Stimulated activated CD4-positive, alpha-beta T cell treated with anti-CD3 and anti-CD28 coated beads, Interleukin-12 subunit alpha, Interleukin-12 subunit beta, amount 100 ng/mL, for 4 hours (primary cell): ENCODE data around the gene SPAG6.

Experiments used
- DNase-seq: peaks from one replicate; pipeline ENCODE4 v3.0.0-alpha.2; 2020

SPAG6 gene

GRCh38 chr10:22322641-22323160, 22.6 kb upstream of the SPAG6 start:
- DNase-seq = no peak

DNA sequence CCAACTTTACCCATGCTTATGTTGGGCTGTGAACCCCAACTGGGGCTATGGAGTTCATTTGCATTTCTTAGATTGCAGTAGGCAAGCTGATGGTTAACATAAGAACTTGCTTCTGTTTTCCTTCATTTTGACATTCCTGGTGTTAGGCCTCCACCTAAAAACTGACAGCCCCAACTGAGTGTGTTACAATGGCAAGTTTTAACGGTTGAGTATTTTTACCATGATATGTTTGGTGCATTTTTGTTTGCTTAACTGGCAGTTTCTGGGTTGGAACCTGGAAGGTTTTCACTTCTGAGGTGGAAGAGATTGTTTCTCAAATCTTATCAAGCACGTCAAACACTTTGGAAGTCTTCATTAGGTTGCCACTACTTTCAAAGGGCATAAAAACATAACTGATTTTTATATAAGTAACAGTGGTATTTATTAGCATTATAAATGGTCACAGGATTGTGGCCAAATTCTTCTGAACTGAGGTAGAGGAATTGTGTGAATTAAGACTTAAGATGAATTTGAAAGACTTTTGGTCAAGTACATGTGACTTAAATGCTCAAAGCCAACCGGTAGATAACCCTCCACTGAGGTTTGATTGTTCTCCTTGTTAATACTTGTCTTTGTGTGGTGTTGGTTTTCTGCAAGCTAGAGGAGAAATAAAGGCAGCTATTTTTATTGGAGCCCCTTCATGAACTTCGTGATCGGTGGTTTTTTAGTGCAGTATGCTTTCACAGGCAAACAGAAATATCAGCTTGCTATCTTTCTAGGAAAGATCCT, 21.6 kb upstream of the SPAG6 start:
- no peak for DNase-seq

GRCh38 chr10:22324413-22324812, 20.9 kb upstream of the SPAG6 start:
- no peak for DNase-seq

DNA sequence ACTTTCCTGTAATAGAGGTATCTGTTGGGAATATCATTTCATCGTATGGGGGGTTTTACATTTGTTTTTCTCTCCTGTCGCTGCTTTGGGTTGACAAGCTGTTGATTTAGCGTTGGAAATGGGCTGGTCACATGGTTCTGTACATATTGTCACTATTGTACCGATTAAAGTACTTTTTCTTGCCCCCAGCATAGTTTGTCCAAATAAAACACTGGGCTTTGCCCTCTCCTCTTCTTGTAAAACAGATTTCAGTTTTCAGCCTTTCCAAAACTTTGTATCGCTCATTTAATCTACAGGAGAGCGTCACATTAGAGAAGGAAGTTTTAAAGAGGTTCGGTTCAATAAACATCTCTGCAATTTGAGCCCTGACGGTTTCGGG, 20.4 kb upstream of the SPAG6 start:
- no peak for DNase-seq

GRCh38 chr10:22325272-22326144, 19.8 kb upstream of the SPAG6 start:
- peak; percentile 60 for DNase-seq

DNA sequence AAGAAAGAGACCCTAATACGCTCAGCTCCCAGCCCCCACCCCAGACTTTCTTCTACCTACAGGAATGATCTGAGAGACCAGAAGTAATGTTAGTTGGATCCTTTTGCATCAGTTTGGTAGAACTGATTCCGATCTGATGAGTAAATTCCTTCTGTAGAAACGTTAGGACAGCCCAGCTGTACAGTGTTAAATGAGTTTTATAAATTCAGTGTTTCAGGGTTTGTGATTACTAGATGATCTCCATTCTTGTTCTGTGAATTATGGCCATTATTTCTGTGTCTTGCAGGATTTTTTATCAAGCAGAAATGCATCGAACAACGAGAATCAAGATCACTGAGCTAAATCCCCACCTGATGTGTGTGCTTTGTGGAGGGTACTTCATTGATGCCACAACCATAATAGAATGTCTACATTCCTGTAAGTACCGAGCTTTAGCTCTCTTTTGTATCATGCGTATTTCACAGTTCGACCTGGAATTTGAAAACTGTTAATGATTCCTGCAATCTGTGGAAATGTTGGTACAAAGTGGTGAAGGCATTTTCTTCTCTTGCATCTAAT, 19.1 kb upstream of the SPAG6 start:
- DNase-seq = no peak

GRCh38 chr10:22329150-22329549, 16.1 kb upstream of the SPAG6 start:
- no peak for DNase-seq

- DNase-seq = no peak
Measured at GRCh38 chr10:22332116-22332692, 13.1 kb upstream of the SPAG6 start.

DNA sequence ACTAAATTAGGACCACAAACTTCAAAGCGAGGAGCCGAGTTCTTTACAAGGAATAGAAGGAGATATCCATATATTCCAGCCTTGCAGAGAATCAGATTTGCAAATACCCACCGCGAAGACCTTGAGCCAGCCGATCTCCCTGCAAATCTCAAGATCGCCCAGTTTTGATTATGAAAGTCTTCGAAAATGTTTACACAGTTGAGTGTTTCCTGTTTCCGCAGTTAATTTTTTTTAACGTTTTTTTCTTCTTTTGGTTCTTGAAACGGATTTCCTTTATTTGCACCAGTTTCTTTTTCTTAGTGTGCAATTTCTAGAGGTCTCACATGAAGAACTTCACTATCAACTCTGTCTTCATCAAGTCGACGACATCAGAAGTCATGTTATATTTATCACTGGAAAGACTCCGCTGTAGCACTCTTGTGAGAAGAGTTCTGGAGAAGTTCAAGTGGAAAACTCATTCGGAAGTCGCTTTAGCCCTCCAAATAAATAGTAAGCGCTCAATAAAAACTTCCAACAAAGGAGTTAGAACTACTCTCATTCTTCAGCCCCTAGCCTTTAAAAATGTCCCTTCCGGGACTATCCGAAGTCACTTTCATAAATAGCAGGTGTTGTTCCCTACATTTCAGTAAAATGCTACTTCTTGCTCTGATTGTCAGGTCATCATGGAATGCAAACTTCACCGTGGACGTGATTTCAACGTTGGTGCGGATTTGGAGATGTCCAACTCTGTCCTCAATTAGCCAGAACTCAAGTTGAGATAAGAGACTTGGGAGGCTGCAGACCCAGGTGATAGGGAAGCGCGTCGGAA, 11.9 kb upstream of the SPAG6 start:
- no peak for DNase-seq

DNA sequence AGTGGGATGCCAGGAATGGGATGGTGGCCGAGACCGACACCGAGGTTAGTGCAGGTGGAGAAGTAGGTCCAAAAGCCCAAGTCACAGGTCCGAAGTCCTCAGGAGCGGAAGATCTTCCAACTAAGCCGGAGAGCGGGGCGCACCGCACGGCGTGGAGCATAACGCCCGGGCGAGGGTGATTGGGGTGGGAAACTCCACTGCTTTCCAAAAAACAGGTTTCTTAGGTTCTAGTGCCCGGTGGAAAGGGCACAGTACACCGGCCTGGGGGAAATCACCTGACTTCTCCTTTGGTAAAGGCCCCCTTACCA, 11.4 kb upstream of the SPAG6 start:
- no peak for DNase-seq

DNA sequence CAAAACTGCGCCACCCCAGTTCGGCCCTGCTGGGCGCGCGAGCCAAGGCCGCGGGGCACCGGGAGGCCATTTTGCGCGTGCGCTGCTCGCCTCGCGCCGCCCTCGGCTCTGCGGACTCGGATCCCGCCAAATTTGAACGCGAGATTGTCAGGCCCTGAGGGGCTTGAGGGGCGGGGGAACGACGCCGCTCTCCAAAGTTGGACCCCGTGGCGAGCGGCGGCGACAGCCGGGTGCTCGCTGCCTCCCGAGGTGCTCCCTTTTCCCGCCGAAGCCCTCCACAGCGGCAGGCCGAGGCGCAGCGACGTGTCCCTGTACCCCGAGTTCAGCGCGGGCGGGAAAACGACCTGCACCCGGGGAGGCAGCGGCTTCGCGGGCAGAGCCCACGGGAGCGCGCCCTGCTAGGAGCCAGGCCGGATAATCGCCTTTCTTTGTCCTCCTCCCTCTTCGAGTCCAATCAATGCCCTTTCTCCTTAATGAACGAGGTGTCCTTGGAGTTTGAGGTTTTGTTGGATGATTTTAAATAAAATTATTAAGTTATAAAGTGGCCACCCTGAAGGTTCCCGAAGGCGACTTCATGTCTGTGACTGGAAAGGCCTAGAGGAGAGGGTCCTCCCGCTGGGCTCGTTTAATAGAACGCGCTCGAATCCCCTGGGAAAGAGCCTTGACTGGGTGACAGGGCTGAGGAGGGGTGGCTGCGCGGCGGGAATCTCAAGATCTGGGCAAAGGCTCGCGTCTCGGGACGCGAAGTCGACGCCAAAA, 10.7 kb upstream of the SPAG6 start:
- DNase-seq = no peak

DNA sequence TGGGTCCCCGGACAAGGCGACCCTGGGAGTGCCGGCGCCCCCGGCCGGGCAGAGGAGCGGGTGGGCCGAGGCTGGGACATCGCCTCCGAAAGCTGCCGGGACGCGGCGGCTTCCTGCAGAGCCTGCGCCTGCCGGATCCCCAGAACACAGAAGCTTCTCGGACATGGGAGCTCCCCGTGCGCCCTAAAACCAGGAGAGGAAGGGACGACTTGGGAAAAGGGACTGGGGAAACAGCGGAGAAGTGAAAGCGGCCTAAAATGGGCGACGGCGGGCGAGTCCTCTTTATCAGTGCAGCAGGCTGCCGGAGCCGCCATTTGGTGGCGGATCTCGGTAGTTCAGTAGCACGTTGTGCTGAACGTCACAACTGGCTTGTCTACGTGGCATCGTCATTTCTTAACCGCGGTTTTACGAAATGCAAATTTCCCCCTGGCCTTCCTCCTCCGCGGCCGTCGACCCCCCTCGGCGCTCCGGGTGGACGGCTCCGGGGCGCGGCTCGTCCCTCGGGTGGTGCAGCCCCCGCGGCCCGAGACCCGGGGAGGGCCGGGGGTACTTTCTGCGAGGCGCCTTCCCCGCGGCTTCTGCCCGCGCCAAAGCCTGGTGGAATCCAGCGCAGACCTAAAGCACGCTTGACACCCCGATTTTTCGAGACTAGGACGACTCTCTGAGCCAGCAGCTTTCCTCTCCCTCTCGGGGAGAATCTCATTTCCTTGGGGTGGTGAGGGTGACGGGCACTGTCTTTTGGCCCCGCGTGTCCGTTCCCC, 9.9 kb upstream of the SPAG6 start:
- peak; percentile 49 for DNase-seq

DNA sequence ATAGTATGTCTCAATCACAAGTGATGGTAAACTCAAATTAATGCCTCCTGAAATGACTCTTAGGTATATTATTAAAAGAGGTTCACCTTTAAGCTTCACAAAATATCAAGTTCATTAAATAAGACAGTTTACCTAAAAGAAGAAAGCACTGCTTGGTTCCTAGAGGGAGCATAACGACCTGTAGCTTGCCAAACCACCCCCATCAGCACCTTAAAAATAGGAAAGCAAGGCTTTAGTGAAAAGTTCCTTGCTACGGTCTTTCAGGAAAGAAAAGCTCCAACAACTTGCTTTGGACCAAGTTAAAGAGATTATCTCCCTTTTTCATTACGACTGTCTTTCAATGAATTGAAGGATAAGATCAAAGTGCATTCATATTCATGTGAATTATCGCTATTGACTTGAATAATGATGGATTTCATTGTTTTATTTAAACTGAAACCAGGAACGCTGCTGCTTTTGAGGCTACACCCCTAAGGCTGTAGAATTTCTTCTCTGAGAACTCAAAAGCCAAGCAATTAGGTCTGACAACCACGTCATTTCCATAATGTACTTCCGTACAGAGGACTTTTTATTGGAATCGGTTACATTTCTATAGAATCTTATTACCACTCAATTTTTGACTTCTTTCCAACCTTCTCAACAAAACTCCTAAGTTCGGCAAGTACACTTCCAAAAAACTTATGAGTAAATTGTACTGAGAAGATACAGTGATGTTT, 7.0 kb upstream of the SPAG6 start:
- DNase-seq = no peak

GRCh38 chr10:22338931-22339330, 6.4 kb upstream of the SPAG6 start:
- no peak for DNase-seq

- DNase-seq = no peak
Measured at GRCh38 chr10:22339761-22340328, 5.5 kb upstream of the SPAG6 start.

GRCh38 chr10:22340329-22341189, 4.7 kb upstream of the SPAG6 start:
- DNase-seq = peak; percentile 52

DNA sequence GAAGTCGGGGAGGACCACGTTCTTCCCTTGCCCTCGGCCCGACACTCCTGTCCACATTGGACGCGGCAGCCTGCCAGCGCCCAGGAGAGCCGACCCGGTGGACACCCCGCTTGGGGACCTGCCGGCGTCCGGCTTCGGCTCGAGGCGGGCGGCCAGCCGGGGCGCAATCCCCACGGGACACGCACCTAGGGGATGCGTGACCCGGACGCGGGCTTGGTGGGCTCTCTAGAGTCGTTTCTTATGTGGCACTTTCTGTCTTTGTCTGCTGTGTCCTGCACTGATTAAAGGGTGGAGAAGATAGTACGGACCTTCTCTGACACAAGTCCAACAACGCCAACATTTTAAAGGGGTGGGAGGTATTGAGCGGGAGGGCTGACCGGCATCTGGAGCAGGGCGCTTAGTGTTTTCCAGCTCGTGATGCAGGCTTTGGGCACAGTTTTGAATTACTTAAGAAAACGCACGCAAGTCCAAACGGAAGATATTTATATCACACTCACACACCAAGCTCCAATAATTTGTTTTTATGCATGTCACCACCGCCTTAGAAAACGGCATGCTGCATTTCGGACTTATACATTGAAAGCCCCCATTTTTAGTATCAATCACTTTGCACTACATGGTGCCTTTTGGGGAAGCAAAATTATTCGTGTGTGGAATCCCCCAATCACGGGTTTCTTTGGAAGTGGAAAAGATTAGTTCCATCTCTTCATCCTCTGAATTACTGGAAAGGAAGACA, 3.9 kb upstream of the SPAG6 start:
- DNase-seq = no peak

DNA sequence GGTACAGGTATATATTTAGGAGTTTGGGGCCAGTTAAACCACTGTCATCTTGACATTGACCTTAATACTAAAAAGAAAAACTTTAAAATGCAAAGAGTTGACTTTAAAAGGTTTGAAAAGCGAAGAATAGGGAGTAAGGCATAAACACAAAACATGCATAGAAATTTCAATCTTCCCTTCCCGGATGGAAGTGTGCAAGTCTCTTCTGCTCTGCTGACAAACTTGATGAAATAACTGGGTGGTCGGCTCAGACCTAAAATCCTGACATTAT, 3.4 kb upstream of the SPAG6 start:
- no peak for DNase-seq

DNA sequence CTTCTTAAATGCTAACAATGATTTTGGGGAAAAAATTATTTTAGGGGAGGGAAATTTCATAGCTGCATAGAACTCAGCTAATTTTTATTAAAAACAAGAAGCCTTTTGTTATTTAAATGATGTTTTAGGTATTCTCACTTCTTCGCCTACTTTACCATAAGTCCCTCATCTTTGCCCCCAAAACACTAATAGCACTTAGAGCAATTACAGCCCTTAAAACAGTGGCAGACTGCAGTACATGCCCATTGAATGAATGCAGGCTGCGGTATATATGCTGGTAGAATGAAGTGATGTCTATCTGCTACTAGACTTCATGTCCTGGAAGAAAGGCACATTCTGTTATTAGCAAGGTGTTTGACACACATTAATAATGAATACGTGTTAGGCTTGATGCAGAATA, 2.9 kb upstream of the SPAG6 start:
- no peak for DNase-seq
